K562 (cell line): ENCODE data around the gene RPL28. TPM values are rescaled to one million over a fixed set of nuclear protein-coding genes. Genes with fewer than 3 reads are reported as not detected.
A peak's percentile ranks its signal among the peaks of the same experiment; 100 is the strongest.

ENCODE experiments used
- ADNP ChIP-seq: fragments of 200-800 bp; sonication (Bioruptor generic); IDR thresholded peaks from 2 replicates; pipeline ENCODE4 v1.6.1; 2016; ENCODE audit warnings: missing genetic modification characterization, missing compliant biosample characterization
- BRF1 ChIP-seq: IDR thresholded peaks from 3 replicates; pipeline ENCODE4 v1.6.1; 2011; ENCODE audit warnings: borderline replicate concordance, mild to moderate bottlenecking; ENCODE audit not compliant: insufficient read length; ENCODE audit errors: extremely low read depth
- CHD4 ChIP-seq: fragments of 200-600 bp; sonication (generic); IDR thresholded peaks from 3 replicates; pipeline ENCODE4 v1.6.1; 2012; ENCODE audit warnings: low read depth, mild to moderate bottlenecking, mixed read lengths, low read length, inconsistent platforms; ENCODE audit not compliant: insufficient read depth, insufficient replicate concordance, poor library complexity, severe bottlenecking
- CTCF ChIP-seq, 3 experiments: IDR thresholded peaks in 2 of 3; conservative IDR thresholded peaks in 1 of 3; 2 replicates each; pipeline ENCODE4 v1.5.1; 2011 to 2012; ENCODE audit warnings: low read length in 3 of 3, mild to moderate bottlenecking in 3 of 3, control low read depth in 2 of 3, improper control_type of control experiment in 1 of 3, inconsistent platforms in 1 of 3, low read depth in 1 of 3, mixed read lengths in 1 of 3, moderate library complexity in 1 of 3; ENCODE audit not compliant: insufficient read depth in 2 of 3
- CXXC5 ChIP-seq: fragments of 250-450 bp; sonication (Bioruptor Pico); IDR thresholded peaks from 2 replicates; pipeline ENCODE4 v1.8.0; 2022; ENCODE audit warnings: inconsistent platforms, mild to moderate bottlenecking, moderate library complexity
- ETV5 ChIP-seq: sonication (generic); formaldehyde crosslinking; IDR thresholded peaks from 2 replicates; pipeline ENCODE4 v1.4.0; 2020; ENCODE audit warnings: low read depth, mild to moderate bottlenecking, missing genetic modification reagents
- HDAC1 ChIP-seq, 2 experiments: fragments of 450-650 bp; IDR thresholded peaks; 2 replicates each; pipeline ENCODE4 v1.6.1; 2016 to 2017; ENCODE audit warnings: inconsistent platforms in 1 of 2, mild to moderate bottlenecking in 1 of 2, moderate library complexity in 1 of 2
- L3MBTL2 ChIP-seq: fragments of 450-650 bp; IDR thresholded peaks from 2 replicates; pipeline ENCODE4 v1.6.1; 2016; ENCODE audit warnings: mild to moderate bottlenecking, moderate library complexity
- NELFE ChIP-seq: IDR thresholded peaks from 2 replicates; pipeline ENCODE4 v1.6.1; 2011; ENCODE audit warnings: mild to moderate bottlenecking; ENCODE audit not compliant: insufficient read depth, insufficient read length
- PRDM10 ChIP-seq: fragments of 450-650 bp; IDR thresholded peaks from 2 replicates; pipeline ENCODE4 v1.6.1; 2018; ENCODE audit not compliant: partially characterized antibody
- RB1 ChIP-seq: fragments of 450-650 bp; IDR thresholded peaks from 2 replicates; pipeline ENCODE4 v1.6.1; 2017; ENCODE audit warnings: low read depth, mild to moderate bottlenecking
- SAFB2 ChIP-seq: fragments of 200-400 bp; formaldehyde crosslinking; IDR thresholded peaks from 2 replicates; pipeline ENCODE4 v1.6.1; 2018; ENCODE audit warnings: borderline replicate concordance, low read length, low read depth, moderate library complexity; ENCODE audit not compliant: severe bottlenecking
- SP1 ChIP-seq: sonication (generic); formaldehyde crosslinking; IDR thresholded peaks from 2 replicates; pipeline ENCODE4 v1.8.1; 2022; ENCODE audit warnings: mild to moderate bottlenecking, missing genetic modification reagents
- ZNF239 ChIP-seq: fragments of 250-450 bp; sonication (Bioruptor Pico); IDR thresholded peaks from 2 replicates; pipeline ENCODE4 v1.4.0; 2020; ENCODE audit warnings: mild to moderate bottlenecking
- ZNF282 ChIP-seq: sonication (generic); formaldehyde crosslinking; IDR thresholded peaks from 2 replicates; pipeline ENCODE4 v1.8.1; 2023; ENCODE audit warnings: missing genetic modification reagents
- ZNF766 ChIP-seq: fragments of 200-800 bp; sonication (Bioruptor generic); conservative IDR thresholded peaks from 2 replicates; pipeline ENCODE4 v1.6.1; 2016; ENCODE audit warnings: missing genetic modification characterization, missing compliant biosample characterization
- polyA plus RNA-seq, 8 experiments: library from polyadenylated mRNA; depleted of rRNA in 4 of 8; stranded (reverse) in 5 of 8; unstranded in 3 of 8; fragments of >200 nt; fragmentation: Nextera tagmentation in 2 of 8; fragmentation: Illumina TruSeq in 1 of 8; extraction: Ambion mirVana in 2 of 8; extraction: Trizol in 1 of 8; gene quantifications; 2 replicates each; pipeline versions ENCODE4 v1.2.1 to v1.2.3, GENCODE V29; 2011 to 2014; ENCODE audit warnings: inconsistent platforms in 1 of 8, missing spikeins in 1 of 8
- total RNA-seq, 7 experiments: library from RNA; depleted of rRNA in 6 of 7; stranded (reverse); fragments of >200 nt in 6 of 7; fragmentation: Illumina TruSeq in 2 of 7; extraction: Trizol in 2 of 7; gene quantifications; 2 replicates each; pipeline versions ENCODE4 v1.2.1 to v1.2.3, GENCODE V29; 2011 to 2021; ENCODE audit warnings: low replicate concordance in 1 of 7
- TF ChIP-seq, protein P1 (sequence below), 2 experiments: fragments of 450-650 bp; IDR thresholded peaks; 2 replicates each; pipeline ENCODE4 v1.6.1; 2018; ENCODE audit warnings: mild to moderate bottlenecking in 2 of 2, low read depth in 1 of 2; ENCODE audit not compliant: partially characterized antibody in 2 of 2

RPL28 gene
- total and polyA plus RNA-seq, 9 of the 15 experiments (the other 6 are each of a cell fraction or from before 2014, with no cell fraction given), result 124 to 3,106 (median 622) TPM

GRCh38 chr19:55353803-55354697 lies 31.7 kb upstream of the RPL28 start (continued):
- TF ChIP-seq, protein P1, sequence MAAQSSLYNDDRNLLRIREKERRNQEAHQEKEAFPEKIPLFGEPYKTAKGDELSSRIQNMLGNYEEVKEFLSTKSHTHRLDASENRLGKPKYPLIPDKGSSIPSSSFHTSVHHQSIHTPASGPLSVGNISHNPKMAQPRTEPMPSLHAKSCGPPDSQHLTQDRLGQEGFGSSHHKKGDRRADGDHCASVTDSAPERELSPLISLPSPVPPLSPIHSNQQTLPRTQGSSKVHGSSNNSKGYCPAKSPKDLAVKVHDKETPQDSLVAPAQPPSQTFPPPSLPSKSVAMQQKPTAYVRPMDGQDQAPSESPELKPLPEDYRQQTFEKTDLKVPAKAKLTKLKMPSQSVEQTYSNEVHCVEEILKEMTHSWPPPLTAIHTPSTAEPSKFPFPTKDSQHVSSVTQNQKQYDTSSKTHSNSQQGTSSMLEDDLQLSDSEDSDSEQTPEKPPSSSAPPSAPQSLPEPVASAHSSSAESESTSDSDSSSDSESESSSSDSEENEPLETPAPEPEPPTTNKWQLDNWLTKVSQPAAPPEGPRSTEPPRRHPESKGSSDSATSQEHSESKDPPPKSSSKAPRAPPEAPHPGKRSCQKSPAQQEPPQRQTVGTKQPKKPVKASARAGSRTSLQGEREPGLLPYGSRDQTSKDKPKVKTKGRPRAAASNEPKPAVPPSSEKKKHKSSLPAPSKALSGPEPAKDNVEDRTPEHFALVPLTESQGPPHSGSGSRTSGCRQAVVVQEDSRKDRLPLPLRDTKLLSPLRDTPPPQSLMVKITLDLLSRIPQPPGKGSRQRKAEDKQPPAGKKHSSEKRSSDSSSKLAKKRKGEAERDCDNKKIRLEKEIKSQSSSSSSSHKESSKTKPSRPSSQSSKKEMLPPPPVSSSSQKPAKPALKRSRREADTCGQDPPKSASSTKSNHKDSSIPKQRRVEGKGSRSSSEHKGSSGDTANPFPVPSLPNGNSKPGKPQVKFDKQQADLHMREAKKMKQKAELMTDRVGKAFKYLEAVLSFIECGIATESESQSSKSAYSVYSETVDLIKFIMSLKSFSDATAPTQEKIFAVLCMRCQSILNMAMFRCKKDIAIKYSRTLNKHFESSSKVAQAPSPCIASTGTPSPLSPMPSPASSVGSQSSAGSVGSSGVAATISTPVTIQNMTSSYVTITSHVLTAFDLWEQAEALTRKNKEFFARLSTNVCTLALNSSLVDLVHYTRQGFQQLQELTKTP (IDR thresholded peaks at IDR 0.05; ENCODE audit: low read depth in 1 of 2, partially characterized antibody in 2 of 2), result no peak
- TF ChIP-seq PRDM10, result peak; percentile 87
- TF ChIP-seq CXXC5 (CRISPR knock-in tag), result no peak
- no peak for TF ChIP-seq ZNF239
- 0 out of 2 replicates have a peak, but pooled peaks have one; percentile 48 for TF ChIP-seq L3MBTL2
- TF ChIP-seq ZNF766 (CRISPR knock-in tag), result no peak
- TF ChIP-seq CTCF (IDR thresholded peaks at IDR 0.05 in 2 of 3, conservative IDR thresholded peaks at IDR 0.05 in 1 of 3; ENCODE audit: insufficient read depth in 2 of 3, low read depth in 1 of 3, low read length in 3 of 3), result no peak
- no peak for TF ChIP-seq NELFE
- peak; percentile 52; the same call in 1 of the 2 replicates for TF ChIP-seq RB1
- TF ChIP-seq HDAC1 (IDR thresholded peaks at IDR 0.05), result 0 out of 4 replicates have a peak, but pooled peaks of 1 of the 2 experiments have one; percentile 8
- TF ChIP-seq ZNF282 (CRISPR knock-in tag), result no peak
- peak; percentile 63 for TF ChIP-seq SP1 (CRISPR knock-in tag)
- TF ChIP-seq ADNP (tag), result no peak
- no peak for TF ChIP-seq SAFB2
- TF ChIP-seq ETV5 (CRISPR knock-in tag), result no peak
- no peak for TF ChIP-seq CHD4
- TF ChIP-seq BRF1, result no peak
